Measurements from ENCODE around the gene PANK1. TPM values are rescaled to one million over a fixed set of nuclear protein-coding genes. Genes with fewer than 3 reads are reported as not detected.

The PANK1 gene
- total RNA-seq, 1 experiment from 2014 or later: 24.9 TPM

DNA sequence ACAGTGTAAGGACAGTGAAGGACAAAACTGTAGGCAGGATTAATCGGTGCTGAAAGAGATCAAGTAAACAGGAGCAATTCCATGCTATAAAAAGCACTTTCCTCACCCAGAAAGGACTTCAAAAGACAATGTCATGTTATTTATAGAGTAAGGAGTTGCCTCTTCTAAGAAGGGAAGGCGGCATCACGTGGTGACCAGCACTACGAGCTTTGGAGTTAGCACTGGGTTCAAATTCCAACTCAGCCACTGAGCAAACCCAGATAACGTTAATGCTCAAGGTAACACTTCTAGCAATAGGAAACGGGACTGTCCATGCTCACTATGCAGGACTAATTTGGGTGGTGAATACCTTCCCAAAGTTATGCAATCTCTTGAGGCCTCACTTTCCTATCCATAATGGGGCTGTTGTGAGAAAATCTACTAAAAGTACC lies 715 bp upstream of the PANK1 start (continued):
- TF ChIP-seq, protein P1, sequence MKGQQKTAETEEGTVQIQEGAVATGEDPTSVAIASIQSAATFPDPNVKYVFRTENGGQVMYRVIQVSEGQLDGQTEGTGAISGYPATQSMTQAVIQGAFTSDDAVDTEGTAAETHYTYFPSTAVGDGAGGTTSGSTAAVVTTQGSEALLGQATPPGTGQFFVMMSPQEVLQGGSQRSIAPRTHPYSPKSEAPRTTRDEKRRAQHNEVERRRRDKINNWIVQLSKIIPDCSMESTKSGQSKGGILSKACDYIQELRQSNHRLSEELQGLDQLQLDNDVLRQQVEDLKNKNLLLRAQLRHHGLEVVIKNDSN (CRISPR knock-in tag; IDR thresholded peaks at IDR 0.05): peak; percentile 76

DNA sequence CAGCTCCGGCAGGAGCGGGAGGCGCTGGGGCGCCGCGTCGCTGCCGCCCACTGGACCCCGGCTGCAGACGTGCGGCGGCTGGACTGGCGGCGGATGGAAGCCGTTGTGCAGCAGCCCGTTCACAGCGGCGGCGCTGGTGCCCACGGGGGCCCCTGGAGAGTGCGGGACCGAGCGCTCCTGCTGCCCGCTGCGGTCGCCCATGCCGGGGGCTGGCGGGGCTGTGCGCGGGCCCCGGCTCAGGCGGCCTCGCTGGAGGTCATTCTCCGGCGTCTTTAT lies 413 bp downstream of the PANK1 start:
- H3K27me3 Mint-ChIP-seq (ENCODE audit: low read depth): no peaks in the 10 kb centered on the region
- ATAC-seq: peak; percentile 0; the same call in 1 of the 2 replicates
- DNase-seq (ENCODE audit: low spot score): no peak
- peaks cover 11% of the 10 kb centered on the region for H3K36me3 Mint-ChIP-seq
- no peak overlapping the region for H3K27ac Mint-ChIP-seq
- H3K4me1 Mint-ChIP-seq: peaks cover 52% of the 10 kb centered on the region
- H3K4me3 Mint-ChIP-seq: no peak overlapping the region
- ChIA-PET CTCF (no interaction called here), POLR2A (interaction anchor here (0.9 to 2.0 kb wide), 4 partner anchors 20 to 109 kb away, joined by 3 to 10 read pairs (median 8); partner anchors contain the start of gene SLC16A12)
- H3K9me3 Mint-ChIP-seq: peaks cover 8% of the 10 kb centered on the region
- TF ChIP-seq ZNF396 (CRISPR knock-in tag; IDR thresholded peaks at IDR 0.05; ENCODE audit: borderline replicate concordance) (no peak), RORB (CRISPR knock-in tag; IDR thresholded peaks at IDR 0.05) (no peak), JUN (CRISPR knock-in tag; IDR thresholded peaks at IDR 0.05) (no peak), NR1H2 (CRISPR knock-in tag; IDR thresholded peaks at IDR 0.05) (no peak), GRHL2 (CRISPR knock-in tag; IDR thresholded peaks at IDR 0.05; ENCODE audit: insufficient replicate concordance, severe bottlenecking) (no peak), ZNF423 (CRISPR knock-in tag; IDR thresholded peaks at IDR 0.05) (no peak), RELA (CRISPR knock-in tag; IDR thresholded peaks at IDR 0.05; ENCODE audit: borderline replicate concordance) (no peak), FOXK1 (CRISPR knock-in tag; IDR thresholded peaks at IDR 0.05) (no peak), NR3C1 (CRISPR knock-in tag; conservative IDR thresholded peaks at IDR 0.05; ENCODE audit: low read depth) (no peak)
- TF ChIP-seq, protein P2, sequence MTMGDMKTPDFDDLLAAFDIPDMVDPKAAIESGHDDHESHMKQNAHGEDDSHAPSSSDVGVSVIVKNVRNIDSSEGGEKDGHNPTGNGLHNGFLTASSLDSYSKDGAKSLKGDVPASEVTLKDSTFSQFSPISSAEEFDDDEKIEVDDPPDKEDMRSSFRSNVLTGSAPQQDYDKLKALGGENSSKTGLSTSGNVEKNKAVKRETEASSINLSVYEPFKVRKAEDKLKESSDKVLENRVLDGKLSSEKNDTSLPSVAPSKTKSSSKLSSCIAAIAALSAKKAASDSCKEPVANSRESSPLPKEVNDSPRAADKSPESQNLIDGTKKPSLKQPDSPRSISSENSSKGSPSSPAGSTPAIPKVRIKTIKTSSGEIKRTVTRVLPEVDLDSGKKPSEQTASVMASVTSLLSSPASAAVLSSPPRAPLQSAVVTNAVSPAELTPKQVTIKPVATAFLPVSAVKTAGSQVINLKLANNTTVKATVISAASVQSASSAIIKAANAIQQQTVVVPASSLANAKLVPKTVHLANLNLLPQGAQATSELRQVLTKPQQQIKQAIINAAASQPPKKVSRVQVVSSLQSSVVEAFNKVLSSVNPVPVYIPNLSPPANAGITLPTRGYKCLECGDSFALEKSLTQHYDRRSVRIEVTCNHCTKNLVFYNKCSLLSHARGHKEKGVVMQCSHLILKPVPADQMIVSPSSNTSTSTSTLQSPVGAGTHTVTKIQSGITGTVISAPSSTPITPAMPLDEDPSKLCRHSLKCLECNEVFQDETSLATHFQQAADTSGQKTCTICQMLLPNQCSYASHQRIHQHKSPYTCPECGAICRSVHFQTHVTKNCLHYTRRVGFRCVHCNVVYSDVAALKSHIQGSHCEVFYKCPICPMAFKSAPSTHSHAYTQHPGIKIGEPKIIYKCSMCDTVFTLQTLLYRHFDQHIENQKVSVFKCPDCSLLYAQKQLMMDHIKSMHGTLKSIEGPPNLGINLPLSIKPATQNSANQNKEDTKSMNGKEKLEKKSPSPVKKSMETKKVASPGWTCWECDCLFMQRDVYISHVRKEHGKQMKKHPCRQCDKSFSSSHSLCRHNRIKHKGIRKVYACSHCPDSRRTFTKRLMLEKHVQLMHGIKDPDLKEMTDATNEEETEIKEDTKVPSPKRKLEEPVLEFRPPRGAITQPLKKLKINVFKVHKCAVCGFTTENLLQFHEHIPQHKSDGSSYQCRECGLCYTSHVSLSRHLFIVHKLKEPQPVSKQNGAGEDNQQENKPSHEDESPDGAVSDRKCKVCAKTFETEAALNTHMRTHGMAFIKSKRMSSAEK (CRISPR knock-in tag; IDR thresholded peaks at IDR 0.05; ENCODE audit: borderline replicate concordance): no peak
- TF ChIP-seq, protein P3, sequence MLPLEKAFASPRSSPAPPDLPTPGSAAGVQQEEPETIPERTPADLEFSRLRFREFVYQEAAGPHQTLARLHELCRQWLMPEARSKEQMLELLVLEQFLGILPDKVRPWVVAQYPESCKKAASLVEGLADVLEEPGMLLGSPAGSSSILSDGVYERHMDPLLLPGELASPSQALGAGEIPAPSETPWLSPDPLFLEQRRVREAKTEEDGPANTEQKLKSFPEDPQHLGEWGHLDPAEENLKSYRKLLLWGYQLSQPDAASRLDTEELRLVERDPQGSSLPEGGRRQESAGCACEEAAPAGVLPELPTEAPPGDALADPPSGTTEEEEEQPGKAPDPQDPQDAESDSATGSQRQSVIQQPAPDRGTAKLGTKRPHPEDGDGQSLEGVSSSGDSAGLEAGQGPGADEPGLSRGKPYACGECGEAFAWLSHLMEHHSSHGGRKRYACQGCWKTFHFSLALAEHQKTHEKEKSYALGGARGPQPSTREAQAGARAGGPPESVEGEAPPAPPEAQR (CRISPR knock-in tag; IDR thresholded peaks at IDR 0.05): no peak
- TF ChIP-seq, protein P1 (CRISPR knock-in tag; IDR thresholded peaks at IDR 0.05): no peak
- TF ChIP-seq, protein P4, sequence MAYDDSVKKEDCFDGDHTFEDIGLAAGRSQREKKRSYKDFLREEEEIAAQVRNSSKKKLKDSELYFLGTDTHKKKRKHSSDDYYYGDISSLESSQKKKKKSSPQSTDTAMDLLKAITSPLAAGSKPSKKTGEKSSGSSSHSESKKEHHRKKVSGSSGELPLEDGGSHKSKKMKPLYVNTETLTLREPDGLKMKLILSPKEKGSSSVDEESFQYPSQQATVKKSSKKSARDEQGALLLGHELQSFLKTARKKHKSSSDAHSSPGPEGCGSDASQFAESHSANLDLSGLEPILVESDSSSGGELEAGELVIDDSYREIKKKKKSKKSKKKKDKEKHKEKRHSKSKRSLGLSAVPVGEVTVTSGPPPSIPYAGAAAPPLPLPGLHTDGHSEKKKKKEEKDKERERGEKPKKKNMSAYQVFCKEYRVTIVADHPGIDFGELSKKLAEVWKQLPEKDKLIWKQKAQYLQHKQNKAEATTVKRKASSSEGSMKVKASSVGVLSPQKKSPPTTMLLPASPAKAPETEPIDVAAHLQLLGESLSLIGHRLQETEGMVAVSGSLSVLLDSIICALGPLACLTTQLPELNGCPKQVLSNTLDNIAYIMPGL (CRISPR knock-in tag; IDR thresholded peaks at IDR 0.05): peak; percentile 11; the same call in 1 of the 2 replicates
- TF ChIP-seq, protein P5, sequence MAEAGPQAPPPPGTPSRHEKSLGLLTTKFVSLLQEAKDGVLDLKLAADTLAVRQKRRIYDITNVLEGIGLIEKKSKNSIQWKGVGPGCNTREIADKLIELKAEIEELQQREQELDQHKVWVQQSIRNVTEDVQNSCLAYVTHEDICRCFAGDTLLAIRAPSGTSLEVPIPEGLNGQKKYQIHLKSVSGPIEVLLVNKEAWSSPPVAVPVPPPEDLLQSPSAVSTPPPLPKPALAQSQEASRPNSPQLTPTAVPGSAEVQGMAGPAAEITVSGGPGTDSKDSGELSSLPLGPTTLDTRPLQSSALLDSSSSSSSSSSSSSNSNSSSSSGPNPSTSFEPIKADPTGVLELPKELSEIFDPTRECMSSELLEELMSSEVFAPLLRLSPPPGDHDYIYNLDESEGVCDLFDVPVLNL (CRISPR knock-in tag; IDR thresholded peaks at IDR 0.05; ENCODE audit: borderline replicate concordance, low read depth): no peak; the same call in 1 of the 2 replicates
- TF ChIP-seq, protein P6, sequence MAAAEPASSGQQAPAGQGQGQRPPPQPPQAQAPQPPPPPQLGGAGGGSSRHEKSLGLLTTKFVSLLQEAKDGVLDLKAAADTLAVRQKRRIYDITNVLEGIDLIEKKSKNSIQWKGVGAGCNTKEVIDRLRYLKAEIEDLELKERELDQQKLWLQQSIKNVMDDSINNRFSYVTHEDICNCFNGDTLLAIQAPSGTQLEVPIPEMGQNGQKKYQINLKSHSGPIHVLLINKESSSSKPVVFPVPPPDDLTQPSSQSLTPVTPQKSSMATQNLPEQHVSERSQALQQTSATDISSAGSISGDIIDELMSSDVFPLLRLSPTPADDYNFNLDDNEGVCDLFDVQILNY (CRISPR knock-in tag; IDR thresholded peaks at IDR 0.05): 0 out of 2 replicates have a peak, but pooled peaks have one; percentile 1
- TF ChIP-seq, protein P7, sequence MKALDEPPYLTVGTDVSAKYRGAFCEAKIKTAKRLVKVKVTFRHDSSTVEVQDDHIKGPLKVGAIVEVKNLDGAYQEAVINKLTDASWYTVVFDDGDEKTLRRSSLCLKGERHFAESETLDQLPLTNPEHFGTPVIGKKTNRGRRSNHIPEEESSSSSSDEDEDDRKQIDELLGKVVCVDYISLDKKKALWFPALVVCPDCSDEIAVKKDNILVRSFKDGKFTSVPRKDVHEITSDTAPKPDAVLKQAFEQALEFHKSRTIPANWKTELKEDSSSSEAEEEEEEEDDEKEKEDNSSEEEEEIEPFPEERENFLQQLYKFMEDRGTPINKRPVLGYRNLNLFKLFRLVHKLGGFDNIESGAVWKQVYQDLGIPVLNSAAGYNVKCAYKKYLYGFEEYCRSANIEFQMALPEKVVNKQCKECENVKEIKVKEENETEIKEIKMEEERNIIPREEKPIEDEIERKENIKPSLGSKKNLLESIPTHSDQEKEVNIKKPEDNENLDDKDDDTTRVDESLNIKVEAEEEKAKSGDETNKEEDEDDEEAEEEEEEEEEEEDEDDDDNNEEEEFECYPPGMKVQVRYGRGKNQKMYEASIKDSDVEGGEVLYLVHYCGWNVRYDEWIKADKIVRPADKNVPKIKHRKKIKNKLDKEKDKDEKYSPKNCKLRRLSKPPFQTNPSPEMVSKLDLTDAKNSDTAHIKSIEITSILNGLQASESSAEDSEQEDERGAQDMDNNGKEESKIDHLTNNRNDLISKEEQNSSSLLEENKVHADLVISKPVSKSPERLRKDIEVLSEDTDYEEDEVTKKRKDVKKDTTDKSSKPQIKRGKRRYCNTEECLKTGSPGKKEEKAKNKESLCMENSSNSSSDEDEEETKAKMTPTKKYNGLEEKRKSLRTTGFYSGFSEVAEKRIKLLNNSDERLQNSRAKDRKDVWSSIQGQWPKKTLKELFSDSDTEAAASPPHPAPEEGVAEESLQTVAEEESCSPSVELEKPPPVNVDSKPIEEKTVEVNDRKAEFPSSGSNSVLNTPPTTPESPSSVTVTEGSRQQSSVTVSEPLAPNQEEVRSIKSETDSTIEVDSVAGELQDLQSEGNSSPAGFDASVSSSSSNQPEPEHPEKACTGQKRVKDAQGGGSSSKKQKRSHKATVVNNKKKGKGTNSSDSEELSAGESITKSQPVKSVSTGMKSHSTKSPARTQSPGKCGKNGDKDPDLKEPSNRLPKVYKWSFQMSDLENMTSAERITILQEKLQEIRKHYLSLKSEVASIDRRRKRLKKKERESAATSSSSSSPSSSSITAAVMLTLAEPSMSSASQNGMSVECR (CRISPR knock-in tag; IDR thresholded peaks at IDR 0.05; ENCODE audit: borderline replicate concordance): peak; percentile 54; the same call in 1 of the 2 replicates
- TF ChIP-seq, protein P8, sequence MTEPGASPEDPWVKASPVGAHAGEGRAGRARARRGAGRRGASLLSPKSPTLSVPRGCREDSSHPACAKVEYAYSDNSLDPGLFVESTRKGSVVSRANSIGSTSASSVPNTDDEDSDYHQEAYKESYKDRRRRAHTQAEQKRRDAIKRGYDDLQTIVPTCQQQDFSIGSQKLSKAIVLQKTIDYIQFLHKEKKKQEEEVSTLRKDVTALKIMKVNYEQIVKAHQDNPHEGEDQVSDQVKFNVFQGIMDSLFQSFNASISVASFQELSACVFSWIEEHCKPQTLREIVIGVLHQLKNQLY (CRISPR knock-in tag; IDR thresholded peaks at IDR 0.05): no peak
